Measurements from ENCODE around the gene ITGB1. TPM values are rescaled to one million over a fixed set of nuclear protein-coding genes. Genes with fewer than 3 reads are reported as not detected.

ITGB1 gene
- total and polyA plus RNA-seq, 10 donors: 31.5 to 555 (median 316) TPM

GRCh38 chr10:32972460-32972859 is 14.4 kb upstream of the ITGB1 start:
- intact Hi-C loops (cut with DNase I; ENCODE audit: low total_unique reads): no loop called here
- Histone ChIP-seq H3K4me1 (peaks cover 0 to 20% (median 11%) of the 10 kb centered on the region in 6 donors), H3K27ac (peak overlapping the region in 6 of 8 donors; percentile 10 to 60 (median 26)), H3K9me3 (no peaks in the 10 kb centered on the region), H3K36me3 (no peaks in the 10 kb centered on the region), H3K27me3 (replicated peaks in 1 of 7) (no peaks in the 10 kb centered on the region), H3K4me3 (peak overlapping the region in 2 of 8 donors; percentile 7 to 11)
- 64 to 76% (median 68%) methylated on average over 4 of the region's 4 CpGs for WGBS, 5 donors
- DNase-seq: no peak
- no peak for TF ChIP-seq CTCF (IDR thresholded peaks at IDR 0.05 in 8 of 11, conservative IDR thresholded peaks at IDR 0.05 in 3 of 11)
- TF ChIP-seq POLR2AphosphoS5 (IDR thresholded peaks at IDR 0.05): no peak
- TF ChIP-seq POLR2A (IDR thresholded peaks at IDR 0.05): no peak

GRCh38 chr10:32971536-32972091 is 13.6 kb upstream of the ITGB1 start:
- Histone ChIP-seq H3K27me3 (replicated peaks in 1 of 7) (no peaks in the 10 kb centered on the region), H3K4me3 (no peak overlapping the region), H3K9me3 (no peaks in the 10 kb centered on the region), H3K27ac (peak overlapping the region in 6 of 8 donors; percentile 19 to 60 (median 35)), H3K4me1 (peaks cover 0 to 20% (median 11%) of the 10 kb centered on the region in 6 donors), H3K36me3 (no peaks in the 10 kb centered on the region)
- WGBS, 5 donors: 62 to 77% (median 66%) methylated on average over 6 of the region's 6 CpGs
- TF ChIP-seq POLR2A (IDR thresholded peaks at IDR 0.05) (no peak), CTCF (IDR thresholded peaks at IDR 0.05 in 8 of 11, conservative IDR thresholded peaks at IDR 0.05 in 3 of 11) (no peak), POLR2AphosphoS5 (IDR thresholded peaks at IDR 0.05) (no peak)
- intact Hi-C loops (cut with DNase I; ENCODE audit: low total_unique reads): no loop called here
- DNase-seq: no peak

GRCh38 chr10:32970910-32971309 is 12.9 kb upstream of the ITGB1 start:
- TF ChIP-seq CTCF (IDR thresholded peaks at IDR 0.05 in 8 of 11, conservative IDR thresholded peaks at IDR 0.05 in 3 of 11) (no peak), POLR2AphosphoS5 (IDR thresholded peaks at IDR 0.05) (no peak), POLR2A (IDR thresholded peaks at IDR 0.05) (no peak)
- WGBS, 5 donors: 77 to 86% (median 81%) methylated on average over 2 of the region's 2 CpGs

DNA sequence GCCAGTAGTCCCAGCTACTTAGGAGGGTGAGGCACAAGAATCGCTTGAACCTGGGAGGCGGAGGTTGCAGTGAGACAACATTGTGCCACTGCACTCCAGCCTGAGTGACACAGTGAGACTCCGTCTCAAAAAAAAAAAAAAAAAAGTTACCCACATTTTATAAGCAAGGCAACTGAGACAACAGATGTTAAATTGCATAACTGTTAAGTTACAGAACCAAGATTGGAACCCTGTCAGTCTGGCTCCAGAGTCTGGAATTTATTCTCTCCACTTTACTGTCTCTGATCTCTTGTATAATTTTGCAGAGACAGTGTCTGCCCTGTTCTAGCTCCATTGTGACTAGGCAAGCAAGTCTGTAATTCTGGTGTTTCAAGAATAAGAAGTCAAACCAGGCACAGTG is 6.2 kb upstream of the ITGB1 start:
- H3K4me1 ChIP-seq: peaks cover 28 to 42% (median 37%) of the 10 kb centered on the region in 6 donors
- TF ChIP-seq POLR2A (IDR thresholded peaks at IDR 0.05) (no peak), POLR2AphosphoS5 (IDR thresholded peaks at IDR 0.05) (no peak), CTCF (IDR thresholded peaks at IDR 0.05 in 8 of 11, conservative IDR thresholded peaks at IDR 0.05 in 3 of 11) (no peak)
- H3K4me3 ChIP-seq: no peak overlapping the region
- no peak overlapping the region for H3K27ac ChIP-seq
- WGBS, 5 donors: 88 to 100% (median 90%) methylated on average over 3 of the region's 3 CpGs
- intact Hi-C loops (cut with DNase I; ENCODE audit: low total_unique reads): no loop called here
- H3K27me3 ChIP-seq (replicated peaks in 1 of 7): no peaks in the 10 kb centered on the region
- H3K36me3 ChIP-seq: no peaks in the 10 kb centered on the region
- no peaks in the 10 kb centered on the region for H3K9me3 ChIP-seq
- no peak for DNase-seq

More at GRCh38 chr10:32970910-32971309, 12.9 kb upstream of the ITGB1 start:
- H3K27ac ChIP-seq: no peak overlapping the region
- H3K36me3 ChIP-seq: no peaks in the 10 kb centered on the region
- intact Hi-C loops (cut with DNase I; ENCODE audit: low total_unique reads): no loop called here
- peaks cover 0 to 20% (median 11%) of the 10 kb centered on the region in 6 donors for H3K4me1 ChIP-seq
- no peaks in the 10 kb centered on the region for H3K27me3 ChIP-seq (replicated peaks in 1 of 7)
- DNase-seq: no peak
- no peaks in the 10 kb centered on the region for H3K9me3 ChIP-seq
- no peak overlapping the region for H3K4me3 ChIP-seq
